HEK293T (cell line): ENCODE measurements around the gene PLA2G4B.

Experiments used
- CTCF ChIA-PET: fragments of 350-600 bp; formaldehyde crosslinking; extraction: SDS; loops from one replicate; lab custom pipeline; 2021; ENCODE audit warnings: antibody characterized with exemption, inconsistent platforms; lab: Yijun Ruan, JAX
- POLR2A ChIA-PET: fragments of 350-600 bp; formaldehyde crosslinking; extraction: SDS; loops from one replicate; lab custom pipeline; 2020; ENCODE audit warnings: antibody characterized with exemption, inconsistent platforms; lab: Yijun Ruan, JAX
- DNase-seq: peaks from one replicate; pipeline ENCODE4 v3.0.0; 2012; ENCODE audit warnings: mixed read lengths; ENCODE audit errors: extremely low spot score
- ARNT ChIP-seq: fragments of 450-650 bp; IDR thresholded peaks from 2 replicates; pipeline ENCODE4 v1.6.1; 2017; ENCODE audit warnings: mild to moderate bottlenecking
- BHLHE40 ChIP-seq: fragments of 450-650 bp; IDR thresholded peaks from 2 replicates; pipeline ENCODE4 v1.6.1; 2016; ENCODE audit warnings: mild to moderate bottlenecking, moderate library complexity, borderline replicate concordance
- CTBP1 ChIP-seq: fragments of 450-650 bp; IDR thresholded peaks from 2 replicates; pipeline ENCODE4 v1.6.1; 2016; ENCODE audit warnings: borderline replicate concordance
- ELF4 ChIP-seq: fragments of 450-650 bp; IDR thresholded peaks from 2 replicates; pipeline ENCODE4 v1.6.1; 2017; ENCODE audit warnings: antibody characterized with exemption
- FOXA1 ChIP-seq: fragments of 450-650 bp; IDR thresholded peaks from 2 replicates; pipeline ENCODE4 v1.6.1; 2016; ENCODE audit warnings: mild to moderate bottlenecking
- FOXK2 ChIP-seq: fragments of 450-650 bp; IDR thresholded peaks from 2 replicates; pipeline ENCODE4 v1.6.1; 2016; ENCODE audit warnings: mild to moderate bottlenecking
- FOXM1 ChIP-seq: fragments of 450-650 bp; IDR thresholded peaks from 2 replicates; pipeline ENCODE4 v1.6.1; 2017; ENCODE audit warnings: mild to moderate bottlenecking, borderline replicate concordance
- HDGF ChIP-seq: fragments of 450-650 bp; IDR thresholded peaks from 2 replicates; pipeline ENCODE4 v1.6.1; 2017; ENCODE audit warnings: antibody characterized with exemption, borderline replicate concordance
- L3MBTL2 ChIP-seq: fragments of 450-650 bp; conservative IDR thresholded peaks from 2 replicates; pipeline ENCODE4 v1.6.1; 2016; ENCODE audit warnings: mild to moderate bottlenecking
- LEF1 ChIP-seq: fragments of 450-650 bp; IDR thresholded peaks from 2 replicates; pipeline ENCODE4 v1.6.1; 2017; ENCODE audit warnings: mild to moderate bottlenecking, borderline replicate concordance
- NFRKB ChIP-seq: fragments of 450-650 bp; IDR thresholded peaks from 2 replicates; pipeline ENCODE4 v1.6.1; 2016; ENCODE audit warnings: mild to moderate bottlenecking, moderate library complexity
- PKNOX1 ChIP-seq: fragments of 450-650 bp; IDR thresholded peaks from 2 replicates; pipeline ENCODE4 v1.6.1; 2016
- SP1 ChIP-seq: fragments of 450-650 bp; IDR thresholded peaks from 2 replicates; pipeline ENCODE4 v1.6.1; 2017
- SUZ12 ChIP-seq: fragments of 450-650 bp; IDR thresholded peaks from 2 replicates; pipeline ENCODE4 v1.6.1; 2016; ENCODE audit warnings: mild to moderate bottlenecking
- TARDBP ChIP-seq: fragments of 450-650 bp; IDR thresholded peaks from 2 replicates; pipeline ENCODE4 v1.6.1; 2016
- ZNF384 ChIP-seq: fragments of 450-650 bp; IDR thresholded peaks from 2 replicates; pipeline ENCODE4 v1.6.1; 2016

PLA2G4B gene

GRCh38 chr15:41801185-41801584 is 37.5 kb upstream of the PLA2G4B start:
- DNase-seq, result no peak
- POLR2A ChIA-PET, result no interaction called here
- TF ChIP-seq FOXK2, result no peak
- TF ChIP-seq ARNT, result no peak
- TF ChIP-seq L3MBTL2, result no peak
- TF ChIP-seq SP1, result no peak
- TF ChIP-seq PKNOX1, result no peak
- no peak for TF ChIP-seq ELF4
- no peak for TF ChIP-seq NFRKB
- no peak for TF ChIP-seq CTBP1
- TF ChIP-seq SUZ12, result no peak
- no peak for TF ChIP-seq FOXA1
- CTCF ChIA-PET, result interaction anchor here (0.7 kb wide), 1 partner anchor 92 kb away, joined by 3 read pairs; no protein-coding TSS in a partner anchor

GRCh38 chr15:41801850-41802455 is 36.7 kb upstream of the PLA2G4B start:
- TF ChIP-seq FOXM1, result no peak
- TF ChIP-seq NFRKB, result no peak
- no peak for TF ChIP-seq HDGF
- no peak for TF ChIP-seq SP1
- no peak for TF ChIP-seq SUZ12
- TF ChIP-seq CTBP1, result no peak
- no peak for TF ChIP-seq ZNF384
- no peak for TF ChIP-seq FOXK2
- TF ChIP-seq ELF4, result no peak
- TF ChIP-seq FOXA1, result no peak
- TF ChIP-seq TARDBP, result no peak
- no peak for TF ChIP-seq L3MBTL2
- no peak for TF ChIP-seq ARNT
- TF ChIP-seq BHLHE40, result no peak
- TF ChIP-seq PKNOX1, result no peak
- TF ChIP-seq LEF1, result no peak
- ChIA-PET POLR2A (no interaction called here), CTCF (interaction anchor here (1.5 kb wide), 1 partner anchor 27 kb away, joined by 5 read pairs; the partner anchor contains the start of gene MAPKBP1)
- no peak for DNase-seq

- CTCF ChIA-PET, result no interaction called here
- TF ChIP-seq ARNT, result no peak
- POLR2A ChIA-PET, result no interaction called here
- DNase-seq, result no peak
Measured at GRCh38 chr15:41804361-41804760, 34.3 kb upstream of the PLA2G4B start.

GRCh38 chr15:41804916-41805666 is 33.6 kb upstream of the PLA2G4B start:
- DNase-seq, result no peak
- POLR2A ChIA-PET, result interaction anchor here (1.0 kb wide), 1 partner anchor 12 kb away, joined by 3 read pairs; no protein-coding TSS in a partner anchor
- CTCF ChIA-PET, result no interaction called here
- TF ChIP-seq TARDBP (no peak), ZNF384 (no peak), PKNOX1 (no peak)

GRCh38 chr15:41805711-41806110 is 32.9 kb upstream of the PLA2G4B start:
- CTCF ChIA-PET, result no interaction called here
- DNase-seq, result no peak
- POLR2A ChIA-PET, result interaction anchor here (1.0 kb wide), 1 partner anchor 13 kb away, joined by 3 read pairs; no protein-coding TSS in a partner anchor
- no peak for TF ChIP-seq BHLHE40
- TF ChIP-seq ARNT, result no peak
- no peak for TF ChIP-seq HDGF
- no peak for TF ChIP-seq TARDBP
- no peak for TF ChIP-seq PKNOX1
- no peak for TF ChIP-seq FOXA1
- no peak for TF ChIP-seq LEF1
- TF ChIP-seq L3MBTL2, result no peak
- no peak for TF ChIP-seq SP1
- no peak for TF ChIP-seq NFRKB
- TF ChIP-seq ELF4, result no peak
- no peak for TF ChIP-seq FOXM1
- no peak for TF ChIP-seq SUZ12
